ENCODE measurements around the gene ZNF592.

The ZNF592 gene

GRCh38 chr15:84811151-84811550, 62.8 kb downstream of the ZNF592 start (continued):
- TF ChIP-seq ZBTB26 (tag by site-specific recombination; optimal IDR thresholded peaks at IDR 0.05) (no peak), ZNF677 (tag by site-specific recombination; IDR thresholded peaks at IDR 0.05) (no peak), ZNF501 (tag by site-specific recombination; IDR thresholded peaks at IDR 0.05) (no peak), ZNF423 (tag by site-specific recombination; IDR thresholded peaks at IDR 0.05) (no peak)
- TF ChIP-seq, protein P1, sequence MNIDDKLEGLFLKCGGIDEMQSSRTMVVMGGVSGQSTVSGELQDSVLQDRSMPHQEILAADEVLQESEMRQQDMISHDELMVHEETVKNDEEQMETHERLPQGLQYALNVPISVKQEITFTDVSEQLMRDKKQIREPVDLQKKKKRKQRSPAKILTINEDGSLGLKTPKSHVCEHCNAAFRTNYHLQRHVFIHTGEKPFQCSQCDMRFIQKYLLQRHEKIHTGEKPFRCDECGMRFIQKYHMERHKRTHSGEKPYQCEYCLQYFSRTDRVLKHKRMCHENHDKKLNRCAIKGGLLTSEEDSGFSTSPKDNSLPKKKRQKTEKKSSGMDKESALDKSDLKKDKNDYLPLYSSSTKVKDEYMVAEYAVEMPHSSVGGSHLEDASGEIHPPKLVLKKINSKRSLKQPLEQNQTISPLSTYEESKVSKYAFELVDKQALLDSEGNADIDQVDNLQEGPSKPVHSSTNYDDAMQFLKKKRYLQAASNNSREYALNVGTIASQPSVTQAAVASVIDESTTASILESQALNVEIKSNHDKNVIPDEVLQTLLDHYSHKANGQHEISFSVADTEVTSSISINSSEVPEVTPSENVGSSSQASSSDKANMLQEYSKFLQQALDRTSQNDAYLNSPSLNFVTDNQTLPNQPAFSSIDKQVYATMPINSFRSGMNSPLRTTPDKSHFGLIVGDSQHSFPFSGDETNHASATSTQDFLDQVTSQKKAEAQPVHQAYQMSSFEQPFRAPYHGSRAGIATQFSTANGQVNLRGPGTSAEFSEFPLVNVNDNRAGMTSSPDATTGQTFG (tag by site-specific recombination; IDR thresholded peaks at IDR 0.05; ENCODE audit: borderline replicate concordance) = no peak

- Histone ChIP-seq H3K27ac (ENCODE audit: extremely low read depth, low read depth, low read length) (no peak overlapping the region), H3K4me3 (ENCODE audit: low read depth, low read length) (no peak overlapping the region), H3K36me3 (ENCODE audit: control insufficient read depth in 2 of 2, insufficient read depth in 1 of 2, low read length in 2 of 2) (no peaks in the 10 kb centered on the region; a peak in 1 of 3 replicates), H3K9me3 (ENCODE audit: control insufficient read depth, insufficient read depth, low read depth, low read length) (no peaks in the 10 kb centered on the region), H3K4me1 (ENCODE audit: control insufficient read depth, insufficient read depth, low read length) (no peaks in the 10 kb centered on the region)
- ChIA-PET POLR2A (interaction anchor here (0.7 kb wide), 1 partner anchor 71 kb away, joined by 3 read pairs; no protein-coding TSS in a partner anchor), CTCF (no interaction called here)
- TF ChIP-seq ZBTB26 (tag by site-specific recombination; optimal IDR thresholded peaks at IDR 0.05) (no peak), ZNF670 (tag by site-specific recombination; IDR thresholded peaks at IDR 0.05; ENCODE audit: low read depth) (no peak), ZNF654 (tag by site-specific recombination; IDR thresholded peaks at IDR 0.05; ENCODE audit: low read depth) (no peak), ZNF747 (tag by site-specific recombination; IDR thresholded peaks at IDR 0.05) (no peak), ZNF585B (tag by site-specific recombination; IDR thresholded peaks at IDR 0.05) (no peak), ZNF112 (tag by site-specific recombination; IDR thresholded peaks at IDR 0.05) (no peak), ZNF560 (tag by site-specific recombination; IDR thresholded peaks at IDR 0.05; ENCODE audit: borderline replicate concordance) (no peak), ZNF843 (tag by site-specific recombination; IDR thresholded peaks at IDR 0.05) (no peak), ZNF658 (tag by site-specific recombination; IDR thresholded peaks at IDR 0.05) (no peak), ZNF521 (tag by site-specific recombination; IDR thresholded peaks at IDR 0.05) (no peak), ZNF133 (tag by site-specific recombination; IDR thresholded peaks at IDR 0.05) (no peak), SP3 (tag by site-specific recombination; IDR thresholded peaks at IDR 0.05) (no peak), ZNF214 (tag by site-specific recombination; IDR thresholded peaks at IDR 0.05; ENCODE audit: borderline replicate concordance) (no peak), ZNF529 (tag by site-specific recombination; IDR thresholded peaks at IDR 0.05; ENCODE audit: insufficient replicate concordance) (no peak), BCL6B (tag by site-specific recombination; IDR thresholded peaks at IDR 0.05) (no peak), ZNF391 (tag by site-specific recombination; IDR thresholded peaks at IDR 0.05; ENCODE audit: borderline replicate concordance, low read depth) (no peak), ZNF311 (tag by site-specific recombination; IDR thresholded peaks at IDR 0.05; ENCODE audit: borderline replicate concordance) (no peak), ZNF677 (tag by site-specific recombination; IDR thresholded peaks at IDR 0.05) (no peak)
These were observed 63.4 kb downstream of the ZNF592 start for GRCh38 chr15:84811828-84812227.
